ENCODE measurements around the gene C19orf18.
A peak's percentile ranks its signal among the peaks of the same experiment; 100 is the strongest.
"Not testable (repeated sequence)": the region's sequence is repeated elsewhere in the genome, so short reads cannot be mapped to it uniquely, and the experiment has no call there.

Gene C19orf18

DNA sequence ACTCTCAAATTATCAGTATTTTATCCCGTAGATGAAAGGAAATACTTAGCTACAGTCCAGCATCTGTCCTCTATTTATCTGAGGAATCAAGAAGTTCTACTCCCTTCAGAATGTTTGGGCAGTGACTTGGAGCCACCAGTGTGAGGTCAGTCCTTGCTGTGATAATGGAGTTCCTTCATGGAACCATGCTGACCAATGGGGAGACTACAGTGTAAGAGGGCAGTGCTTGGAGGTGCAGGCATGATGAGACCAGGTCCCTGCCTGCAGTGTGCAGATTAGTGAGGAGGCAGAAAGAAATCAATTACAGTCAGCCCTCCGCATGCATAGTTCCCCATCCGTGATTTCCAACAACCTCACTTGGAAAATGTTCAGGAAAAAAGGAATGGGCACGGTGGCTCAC is at the start of gene C19orf18:
Gene C19orf18 (minus strand): TSS at position 101 of the 400 bp plus-strand sequence. CDS start 102 bp downstream, outside the sequence.
- no peak within 1 kb of the TSS for H3K9ac ChIP-seq (ENCODE audit: low read length)
- no peaks in the 10 kb centered on the region for H3K27me3 ChIP-seq (ENCODE audit: control insufficient read depth, insufficient read depth, low read length)
- H3K27ac ChIP-seq (ENCODE audit: low read depth, low read length) = no peak within 1 kb of the TSS
- no peaks in the 10 kb centered on the region for H3K4me1 ChIP-seq (ENCODE audit: control insufficient read depth, insufficient read depth, low read length)
- H3K4me3 ChIP-seq (ENCODE audit: low read length) = peak within 1 kb of the TSS; percentile 22
- peaks cover 12% of the 10 kb centered on the region for H3K36me3 ChIP-seq (ENCODE audit: control insufficient read depth, insufficient read depth, low read length)

DNA sequence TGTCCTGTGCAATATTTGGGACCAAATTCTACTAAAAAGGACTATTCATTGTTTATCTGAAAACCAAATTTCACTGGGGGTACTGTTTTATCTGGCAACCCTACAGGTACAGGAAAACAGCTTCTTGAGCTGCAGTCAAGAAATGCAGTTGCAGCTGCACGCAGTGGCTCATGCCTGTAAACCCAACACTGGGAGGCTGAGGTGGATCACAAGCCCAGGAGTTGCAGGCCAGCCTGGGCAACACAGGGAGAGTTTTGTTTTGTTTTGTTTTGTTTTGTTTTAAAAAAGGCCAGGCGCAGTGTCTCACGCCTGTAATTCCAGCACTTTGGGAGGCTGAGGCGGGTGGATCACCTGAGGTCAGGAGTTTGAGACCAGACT is 47.9 kb upstream of the C19orf18 start:
- Histone ChIP-seq H3K27ac (ENCODE audit: low read depth, low read length) (no peak overlapping the region), H3K27me3 (ENCODE audit: control insufficient read depth, insufficient read depth, low read length) (no peaks in the 10 kb centered on the region), H3K4me1 (ENCODE audit: control insufficient read depth, insufficient read depth, low read length) (no peaks in the 10 kb centered on the region), H3K36me3 (ENCODE audit: control insufficient read depth, insufficient read depth, low read length) (no peaks in the 10 kb centered on the region), H3K4me3 (ENCODE audit: low read length) (no peak overlapping the region), H3K9ac (ENCODE audit: low read length) (no peak overlapping the region)

DNA sequence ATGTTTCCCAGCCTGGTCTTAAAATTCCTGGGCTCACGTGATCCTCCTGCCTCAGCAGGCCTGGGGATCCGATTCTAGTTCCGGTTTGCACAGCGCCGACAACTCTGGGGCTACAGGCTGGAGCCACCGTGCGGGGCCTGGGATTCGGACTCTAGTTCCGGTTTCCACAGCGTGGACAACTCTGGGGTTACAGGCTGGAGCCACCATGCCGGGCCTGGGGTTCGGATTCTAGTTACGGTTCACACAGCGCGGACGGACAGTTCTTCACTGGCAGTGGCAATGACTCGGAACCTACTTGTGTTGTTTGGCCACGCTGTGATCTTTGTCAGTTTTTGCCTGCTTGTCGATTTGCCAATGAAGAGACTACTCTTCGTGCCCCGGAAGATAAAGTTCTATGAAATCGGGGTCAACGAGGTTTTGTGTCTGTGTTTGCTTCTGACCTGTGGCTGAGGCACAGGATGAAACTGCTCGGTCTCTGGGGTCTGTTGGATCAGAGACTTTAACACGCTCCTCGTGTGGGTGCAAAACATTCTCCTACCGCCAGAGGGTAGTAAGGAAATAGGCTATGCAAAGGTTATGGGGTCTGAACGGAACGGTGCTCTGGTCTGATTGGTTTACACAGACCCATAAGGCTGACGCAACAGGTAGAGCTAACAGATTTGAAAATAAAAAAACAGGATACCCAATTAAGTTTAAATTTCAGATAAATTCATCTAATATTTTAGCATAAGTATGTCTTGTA is 47.4 kb upstream of the C19orf18 start:
- H3K27me3 ChIP-seq (ENCODE audit: control insufficient read depth, insufficient read depth, low read length) = no peaks in the 10 kb centered on the region
- no peak overlapping the region for H3K9ac ChIP-seq (ENCODE audit: low read length)
- H3K4me1 ChIP-seq (ENCODE audit: control insufficient read depth, insufficient read depth, low read length) = no peaks in the 10 kb centered on the region
- no peaks in the 10 kb centered on the region for H3K36me3 ChIP-seq (ENCODE audit: control insufficient read depth, insufficient read depth, low read length)
- H3K4me3 ChIP-seq (ENCODE audit: low read length) = no peak overlapping the region
- no peak overlapping the region for H3K27ac ChIP-seq (ENCODE audit: low read depth, low read length)

DNA sequence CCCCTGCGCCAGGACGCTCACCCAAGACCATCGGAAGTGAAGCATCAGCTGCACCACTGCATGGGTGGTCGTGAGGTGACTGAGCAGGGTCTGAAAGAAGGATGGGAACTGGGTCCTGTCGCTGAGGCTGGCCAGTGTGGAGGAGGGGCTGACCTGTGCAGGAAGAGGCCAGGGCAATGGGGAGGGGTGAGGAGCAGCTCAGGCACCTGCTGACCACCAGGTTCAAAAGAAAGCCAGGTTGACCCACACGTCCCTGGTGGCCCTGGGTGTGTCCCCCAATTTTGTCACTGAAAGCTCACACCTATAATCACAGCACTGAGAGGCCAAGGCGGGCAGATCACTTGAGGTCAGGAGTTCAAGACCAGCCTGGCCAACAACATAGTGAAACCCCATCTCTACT is 45.8 kb upstream of the C19orf18 start:
- H3K27ac ChIP-seq (ENCODE audit: low read depth, low read length) = no peak overlapping the region
- no peak overlapping the region for H3K9ac ChIP-seq (ENCODE audit: low read length)
- no peaks in the 10 kb centered on the region for H3K36me3 ChIP-seq (ENCODE audit: control insufficient read depth, insufficient read depth, low read length)
- no peaks in the 10 kb centered on the region for H3K4me1 ChIP-seq (ENCODE audit: control insufficient read depth, insufficient read depth, low read length)
- no peaks in the 10 kb centered on the region for H3K27me3 ChIP-seq (ENCODE audit: control insufficient read depth, insufficient read depth, low read length)
- H3K4me3 ChIP-seq (ENCODE audit: low read length) = no peak overlapping the region

DNA sequence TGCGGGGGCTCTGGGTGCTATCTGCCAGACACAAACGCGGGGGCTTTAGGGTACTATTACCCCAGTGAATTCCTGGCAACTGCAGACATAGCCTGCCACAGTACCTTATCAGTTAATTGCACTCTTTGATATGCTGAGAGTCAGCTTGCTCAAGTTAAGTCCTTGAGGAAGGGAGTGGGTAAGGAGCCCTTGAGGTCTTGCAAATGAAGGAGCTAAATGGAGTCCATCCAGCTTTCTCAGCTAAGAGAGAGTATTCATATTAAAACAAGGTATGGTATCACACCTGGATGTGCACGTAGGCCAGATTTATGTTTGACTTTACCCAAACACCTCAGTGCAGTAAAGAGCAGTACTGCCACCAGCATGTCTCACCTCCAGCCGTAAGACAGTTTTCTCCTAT is 39.8 kb upstream of the C19orf18 start:
- Histone ChIP-seq H3K36me3 (ENCODE audit: control insufficient read depth, insufficient read depth, low read length) (no peaks in the 10 kb centered on the region), H3K27ac (ENCODE audit: low read depth, low read length) (no peak overlapping the region), H3K9ac (ENCODE audit: low read length) (no peak overlapping the region), H3K27me3 (ENCODE audit: control insufficient read depth, insufficient read depth, low read length) (no peaks in the 10 kb centered on the region), H3K4me1 (ENCODE audit: control insufficient read depth, insufficient read depth, low read length) (no peaks in the 10 kb centered on the region), H3K4me3 (ENCODE audit: low read length) (no peak overlapping the region)

DNA sequence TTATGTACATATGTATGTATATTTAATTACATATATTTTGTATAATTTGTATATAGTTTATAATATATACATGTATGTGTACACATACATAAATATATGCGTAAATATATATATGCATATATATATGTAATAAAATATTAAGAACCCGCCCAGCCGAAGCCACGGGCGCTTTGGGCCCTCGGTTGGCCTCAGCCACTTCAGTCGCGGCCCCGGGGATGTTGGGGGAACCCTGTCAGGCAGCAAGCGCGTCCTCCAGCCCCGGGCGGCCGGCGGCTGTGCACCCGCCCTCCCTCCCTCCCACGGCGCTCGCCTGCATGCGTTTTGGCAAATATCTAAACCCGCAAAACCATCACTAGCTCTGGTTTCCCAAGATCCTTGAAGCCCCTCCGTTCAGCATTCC is 36.2 kb upstream of the C19orf18 start:
- Histone ChIP-seq H3K4me3 (ENCODE audit: low read length) (no peak overlapping the region), H3K36me3 (ENCODE audit: control insufficient read depth, insufficient read depth, low read length) (peaks cover 9% of the 10 kb centered on the region), H3K9ac (ENCODE audit: low read length) (no peak overlapping the region), H3K27ac (ENCODE audit: low read depth, low read length) (no peak overlapping the region), H3K4me1 (ENCODE audit: control insufficient read depth, insufficient read depth, low read length) (no peaks in the 10 kb centered on the region), H3K27me3 (ENCODE audit: control insufficient read depth, insufficient read depth, low read length) (no peaks in the 10 kb centered on the region)

DNA sequence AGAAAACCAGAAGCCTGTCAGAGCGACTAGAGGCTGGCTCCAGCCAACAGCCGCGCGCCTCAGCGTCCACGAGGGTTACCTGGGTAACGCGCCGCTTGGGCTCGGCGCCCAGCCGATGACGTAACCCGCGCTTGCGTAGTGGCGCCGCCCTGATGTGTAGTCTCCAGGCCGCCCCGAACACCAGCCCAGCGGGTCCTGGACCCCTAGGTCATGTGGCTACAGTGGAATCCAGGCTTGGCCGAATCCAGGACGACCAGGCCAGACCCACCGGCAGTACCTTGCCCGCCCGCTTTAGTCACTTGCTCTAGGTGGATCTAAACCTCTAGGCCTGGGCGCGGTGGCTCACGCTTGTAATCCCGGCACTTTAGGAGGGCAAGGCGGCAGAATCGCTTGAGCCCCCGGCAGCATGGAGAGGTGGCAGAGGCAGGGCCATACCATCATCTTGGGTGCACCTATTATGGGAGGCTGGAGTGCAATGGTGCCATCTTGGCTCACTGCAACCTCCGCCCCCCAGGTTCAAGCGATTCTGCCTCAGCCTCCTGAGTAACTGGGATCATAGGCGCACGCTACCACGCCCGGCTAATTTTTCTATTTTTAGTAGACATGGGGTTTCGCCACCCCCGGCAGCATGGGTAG is 35.5 kb upstream of the C19orf18 start:
- Histone ChIP-seq H3K27ac (ENCODE audit: low read depth, low read length) (peak overlapping the region; percentile 59), H3K36me3 (ENCODE audit: control insufficient read depth, insufficient read depth, low read length) (peaks cover 12% of the 10 kb centered on the region), H3K27me3 (ENCODE audit: control insufficient read depth, insufficient read depth, low read length) (no peaks in the 10 kb centered on the region), H3K9ac (ENCODE audit: low read length) (no peak overlapping the region), H3K4me1 (ENCODE audit: control insufficient read depth, insufficient read depth, low read length) (no peaks in the 10 kb centered on the region), H3K4me3 (ENCODE audit: low read length) (peak overlapping the region; percentile 72)

DNA sequence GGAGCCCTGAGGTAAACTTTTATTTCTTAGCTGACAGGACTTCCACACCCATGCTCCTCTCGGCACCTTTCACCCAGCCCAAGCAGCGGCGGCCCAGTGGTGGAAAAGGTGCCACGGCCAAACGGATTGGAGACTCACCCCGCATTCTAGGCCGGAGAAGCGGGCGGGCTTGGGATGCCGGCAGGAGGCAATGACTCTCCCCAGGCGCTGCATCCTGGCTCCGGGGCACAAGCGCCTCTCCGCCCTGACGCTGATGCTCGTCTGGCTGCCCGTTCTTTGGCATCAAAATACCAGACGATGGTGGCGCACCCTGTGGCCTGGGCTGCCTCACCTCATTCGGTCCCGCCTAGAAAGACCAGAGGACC is 34.9 kb upstream of the C19orf18 start:
- Histone ChIP-seq H3K9ac (ENCODE audit: low read length) (no peak overlapping the region), H3K27me3 (ENCODE audit: control insufficient read depth, insufficient read depth, low read length) (no peaks in the 10 kb centered on the region), H3K4me1 (ENCODE audit: control insufficient read depth, insufficient read depth, low read length) (no peaks in the 10 kb centered on the region), H3K27ac (ENCODE audit: low read depth, low read length) (no peak overlapping the region), H3K4me3 (ENCODE audit: low read length) (peak overlapping the region; percentile 72), H3K36me3 (ENCODE audit: control insufficient read depth, insufficient read depth, low read length) (peaks cover 15% of the 10 kb centered on the region)

DNA sequence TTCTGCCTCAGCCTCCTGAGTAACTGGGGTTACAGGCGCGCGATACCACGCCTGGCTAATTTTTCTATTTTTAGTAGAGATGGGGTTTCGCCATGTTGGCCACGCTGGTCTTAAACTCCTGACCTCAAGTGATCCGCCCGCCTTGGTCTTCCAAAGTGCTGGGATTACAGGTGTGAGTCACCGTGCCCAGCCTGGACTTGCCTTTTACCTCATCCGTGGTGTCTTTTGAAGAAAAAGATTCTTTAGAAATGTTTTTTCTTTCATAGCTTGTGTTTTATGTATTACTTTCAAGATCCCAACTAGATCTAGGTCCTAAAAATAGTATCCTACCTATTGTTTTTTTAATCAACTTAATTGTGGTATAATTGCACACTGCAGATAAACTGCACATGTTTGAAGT is 34.5 kb upstream of the C19orf18 start:
- H3K27ac ChIP-seq (ENCODE audit: low read depth, low read length); H3K4me1 ChIP-seq (ENCODE audit: control insufficient read depth, insufficient read depth, low read length); H3K27me3 ChIP-seq (ENCODE audit: control insufficient read depth, insufficient read depth, low read length); H3K9ac ChIP-seq (ENCODE audit: low read length); H3K4me3 ChIP-seq (ENCODE audit: low read length): not testable (repeated sequence)
- H3K36me3 ChIP-seq (ENCODE audit: control insufficient read depth, insufficient read depth, low read length) = peaks cover 19% of the 10 kb centered on the region

DNA sequence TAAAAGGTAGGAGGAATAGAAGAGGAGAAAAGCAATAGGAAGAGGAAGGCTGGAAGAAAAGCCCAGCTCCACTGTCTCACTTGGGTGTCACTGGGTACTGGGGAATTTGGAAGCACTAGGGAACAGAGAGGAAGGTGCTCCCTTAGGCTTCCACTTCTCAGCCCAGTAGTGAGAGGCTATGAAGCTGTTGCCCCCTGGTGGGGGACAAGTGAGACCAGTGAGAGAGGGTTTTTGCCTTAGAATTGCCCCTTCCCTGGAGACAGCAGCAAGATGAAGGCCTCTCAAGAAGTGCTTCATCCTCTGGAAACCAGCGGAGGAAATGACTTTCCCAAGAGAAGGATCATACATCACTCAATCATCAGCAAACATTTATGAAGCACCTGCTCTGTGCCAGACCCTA is 33.0 kb upstream of the C19orf18 start:
- no peak overlapping the region for H3K27ac ChIP-seq (ENCODE audit: low read depth, low read length)
- no peaks in the 10 kb centered on the region for H3K4me1 ChIP-seq (ENCODE audit: control insufficient read depth, insufficient read depth, low read length)

DNA sequence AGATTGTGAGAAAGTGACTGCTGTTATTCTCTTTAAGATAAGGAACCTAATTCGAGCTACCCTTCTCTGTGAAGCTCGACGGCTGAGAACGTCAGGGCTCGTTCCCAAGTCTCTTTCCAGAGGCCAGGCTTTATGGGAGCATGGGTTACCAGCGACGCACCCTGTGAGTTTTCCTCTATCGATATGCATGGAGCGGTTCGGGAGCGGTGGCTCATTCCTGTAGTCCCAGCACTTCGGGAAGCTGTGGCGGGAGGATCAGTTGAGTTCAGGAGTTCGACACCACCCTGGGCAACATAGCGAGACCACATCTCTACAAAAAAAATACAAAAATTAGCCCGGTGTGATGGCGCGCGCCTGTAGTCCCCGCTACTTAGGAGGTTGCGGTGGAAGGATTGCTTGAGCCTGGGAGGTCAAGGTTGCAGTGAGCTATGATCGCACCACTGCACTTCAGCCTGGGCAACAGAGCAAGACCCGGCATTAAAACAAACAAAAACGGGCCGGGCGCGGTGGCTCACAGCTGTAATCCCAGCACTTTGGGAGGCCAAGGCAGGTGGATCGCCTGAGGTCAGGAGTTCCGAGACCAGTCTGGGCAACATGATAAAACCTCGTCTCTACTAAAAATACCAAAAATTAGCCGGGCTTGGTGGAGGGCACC is 29.0 kb upstream of the C19orf18 start:
- Histone ChIP-seq H3K36me3 (ENCODE audit: control insufficient read depth, insufficient read depth, low read length) (peaks cover 34% of the 10 kb centered on the region), H3K27ac (ENCODE audit: low read depth, low read length) (peak overlapping the region; percentile 78), H3K27me3 (ENCODE audit: control insufficient read depth, insufficient read depth, low read length) (no peaks in the 10 kb centered on the region), H3K4me1 (ENCODE audit: control insufficient read depth, insufficient read depth, low read length) (peaks cover 7% of the 10 kb centered on the region), H3K9ac (ENCODE audit: low read length) (peak overlapping the region; percentile 16), H3K4me3 (ENCODE audit: low read length) (peak overlapping the region; percentile 97)

More for the DNA sequence above, 33.0 kb upstream of the C19orf18 start:
- Histone ChIP-seq H3K36me3 (ENCODE audit: control insufficient read depth, insufficient read depth, low read length) (peaks cover 20% of the 10 kb centered on the region), H3K9ac (ENCODE audit: low read length) (no peak overlapping the region), H3K4me3 (ENCODE audit: low read length) (no peak overlapping the region), H3K27me3 (ENCODE audit: control insufficient read depth, insufficient read depth, low read length) (no peaks in the 10 kb centered on the region)

DNA sequence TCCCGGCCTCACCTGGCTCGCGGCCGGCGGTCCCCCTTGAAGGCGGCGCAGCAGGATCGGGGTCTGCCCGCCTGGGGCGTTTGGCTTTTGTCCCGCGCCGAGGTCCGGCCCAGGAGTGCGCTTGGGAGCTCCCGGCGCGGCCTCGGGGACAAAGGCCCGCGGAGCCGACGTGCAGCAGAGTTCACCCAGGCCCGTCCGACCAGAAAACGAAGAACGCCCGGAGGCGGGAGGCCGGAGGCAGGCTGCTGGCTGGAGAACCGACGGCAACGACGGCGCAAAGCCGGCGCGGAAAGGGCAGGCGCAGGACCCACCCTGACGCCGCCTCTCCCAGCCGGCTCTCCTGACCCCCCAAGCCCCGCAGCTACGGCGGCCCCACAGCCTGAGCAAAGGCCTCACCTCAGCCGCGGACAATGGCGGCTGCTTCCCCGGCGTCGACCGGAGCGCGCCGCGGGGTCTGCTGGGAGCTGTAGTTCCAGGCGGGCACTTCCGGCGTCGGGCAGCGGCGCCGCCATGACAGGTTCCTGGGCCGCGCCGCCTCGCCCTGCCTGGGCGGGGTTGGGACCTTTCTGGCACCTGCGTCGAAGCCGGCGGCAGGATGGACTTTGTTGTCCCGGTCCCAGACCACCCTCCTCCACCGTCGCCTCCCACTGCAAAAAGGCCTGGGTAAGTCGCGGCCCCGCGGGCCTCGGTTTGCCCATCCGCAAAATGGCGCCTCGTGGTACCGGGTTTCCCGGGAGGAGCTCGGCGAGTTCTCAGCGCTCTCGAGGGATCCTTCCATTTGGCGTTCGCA is 28.2 kb upstream of the C19orf18 start, which contains the start of gene ZNF606:
Gene ZNF606 (minus strand): TSS at position 437 of the 790 bp plus-strand sequence. CDS start 1,501 bp downstream, outside the sequence.
- H3K27ac ChIP-seq (ENCODE audit: low read depth, low read length) = peak within 1 kb of the TSS; percentile 78
- H3K27me3 ChIP-seq (ENCODE audit: control insufficient read depth, insufficient read depth, low read length) = no peaks in the 10 kb centered on the region
- H3K4me1 ChIP-seq (ENCODE audit: control insufficient read depth, insufficient read depth, low read length) = peaks cover 7% of the 10 kb centered on the region
- peak within 1 kb of the TSS; percentile 97 for H3K4me3 ChIP-seq (ENCODE audit: low read length)
- H3K9ac ChIP-seq (ENCODE audit: low read length) = peak within 1 kb of the TSS; percentile 84
- peaks cover 39% of the 10 kb centered on the region for H3K36me3 ChIP-seq (ENCODE audit: control insufficient read depth, insufficient read depth, low read length)

Measured in rectal smooth muscle tissue (tissue), 1 donor.